Spleen (tissue), 11 donors: ENCODE data around the gene TRIM3. TPM values are rescaled to one million over a fixed set of nuclear protein-coding genes. Genes with fewer than 3 reads are reported as not detected.

Experiments used
- DNase-seq: peaks from one replicate; pipeline ENCODE4 v3.0.0-alpha.2; 2020
- H3K27ac ChIP-seq, 8 donors: fragments of 200-600 bp; sonication (generic) in 7 of 8; 1 replicate in 4 of 8; 2 replicates in 4 of 8; pipeline versions ENCODE4 v1.5.0 to v1.8.0; 2016 to 2021; ENCODE audit warnings: inconsistent platforms in 4 of 8, mild to moderate bottlenecking in 4 of 8, moderate library complexity in 1 of 8
- H3K27me3 ChIP-seq, 7 donors: fragments of 200-600 bp; sonication (generic) in 6 of 7; replicated peaks in 1 of 7; 1 replicate in 4 of 7; 2 replicates in 3 of 7; pipeline versions ENCODE4 v1.5.0 to v1.8.0; 2016 to 2021; ENCODE audit warnings: inconsistent platforms in 3 of 7, mild to moderate bottlenecking in 1 of 7
- H3K36me3 ChIP-seq, 6 donors: fragments of 200-600 bp; sonication (generic) in 5 of 6; 1 replicate in 4 of 6; 2 replicates in 2 of 6; pipeline versions ENCODE4 v1.5.0 to v1.8.0; 2016 to 2021; ENCODE audit warnings: inconsistent platforms in 2 of 6
- H3K4me1 ChIP-seq, 6 donors: fragments of 200-600 bp; sonication (generic) in 5 of 6; 1 replicate in 3 of 6; 2 replicates in 3 of 6; pipeline versions ENCODE4 v1.5.0 to v1.8.0; 2016 to 2021; ENCODE audit warnings: inconsistent platforms in 3 of 6
- H3K4me3 ChIP-seq, 8 donors: fragments of 200-600 bp; sonication (generic) in 7 of 8; 1 replicate in 4 of 8; 2 replicates in 4 of 8; pipeline versions ENCODE4 v1.5.0 to v1.8.0; 2016 to 2021; ENCODE audit warnings: inconsistent platforms in 4 of 8, mild to moderate bottlenecking in 4 of 8, moderate library complexity in 2 of 8
- H3K9me3 ChIP-seq, 8 donors: fragments of 200-600 bp; sonication (generic) in 7 of 8; 1 replicate in 4 of 8; 2 replicates in 4 of 8; pipeline versions ENCODE4 v1.5.0 to v1.8.0; 2016 to 2021; ENCODE audit warnings: inconsistent platforms in 4 of 8
- POLR2A ChIP-seq, 3 donors: fragments of 450-650 bp; IDR thresholded peaks; one replicate each; pipeline ENCODE4 v1.5.1; 2017; ENCODE audit warnings: antibody characterized with exemption in 3 of 3, mild to moderate bottlenecking in 1 of 3
- POLR2AphosphoS5 ChIP-seq, 3 donors: sonication (generic); formaldehyde crosslinking; IDR thresholded peaks; one replicate each; pipeline ENCODE4 v1.5.1; 2017; ENCODE audit warnings: antibody characterized with exemption in 3 of 3
- WGBS, 5 donors: extraction: QIAGEN DNeasy Blood & Tissue Kit in 3 of 5; methylation state at CpG; one replicate each; pipeline versions ENCODE4 v1.1.5 to v1.1.7; 2013 to 2018; 5-methylcytosine and 5-hydroxymethylcytosine counted together
- intact Hi-C: fragments of 100-400 bp; cut with DNase I; formaldehyde crosslinking; loops from one replicate; pipeline ENCODE4 v1.15.0; 2023; ENCODE audit warnings: low total_unique reads
- polyA plus RNA-seq, 3 donors: library from polyadenylated mRNA; stranded (reverse); fragments of 200-250 nt; gene quantifications; one replicate each; pipeline ENCODE4 v1.2.1, GENCODE V29; 2013
- total RNA-seq, 7 donors: library from RNA; depleted of rRNA in 3 of 7; stranded (reverse); fragments of >200 nt in 3 of 7; fragmentation: NEBNext Ultra II Directional in 4 of 7; extraction: Animal tissue kit (Norgen Biotek cat#: 25700) in 4 of 7; gene quantifications; one replicate each; pipeline versions ENCODE4 v1.1.0 to v1.2.1, GENCODE V29; 2016 to 2021
- TF ChIP-seq, protein P1 (sequence below), 11 experiments: fragments of 200-600 bp in 7 of 11; fragments of 450-650 bp in 4 of 11; sonication (generic) in 4 of 11; IDR thresholded peaks in 8 of 11; conservative IDR thresholded peaks in 3 of 11; 1 replicate in 7 of 11; 2 replicates in 4 of 11; pipeline versions ENCODE4 v1.4.0 to v1.8.0; 2016 to 2021; ENCODE audit warnings: antibody characterized with exemption in 11 of 11, inconsistent platforms in 4 of 11, mild to moderate bottlenecking in 1 of 11
- donor health status: healthy with polysubstance abuse.
- donor health status: DM: no; HTN: no; CAD: no; lungs with moderate emphysema.
- donor health status: DM: no; HTN: no; CAD: no.
- donor health status: Bipolar disorder and iron deficiency.
- donor health status: healthy.
- donor health status: DM: no; HTN: no; CAD: no.
- donor health status: DM: yes; HTN: yes; CAD: no.

TRIM3 gene
- total and polyA plus RNA-seq, 10 donors = 6.3 to 27.6 (median 13.7) TPM

DNA sequence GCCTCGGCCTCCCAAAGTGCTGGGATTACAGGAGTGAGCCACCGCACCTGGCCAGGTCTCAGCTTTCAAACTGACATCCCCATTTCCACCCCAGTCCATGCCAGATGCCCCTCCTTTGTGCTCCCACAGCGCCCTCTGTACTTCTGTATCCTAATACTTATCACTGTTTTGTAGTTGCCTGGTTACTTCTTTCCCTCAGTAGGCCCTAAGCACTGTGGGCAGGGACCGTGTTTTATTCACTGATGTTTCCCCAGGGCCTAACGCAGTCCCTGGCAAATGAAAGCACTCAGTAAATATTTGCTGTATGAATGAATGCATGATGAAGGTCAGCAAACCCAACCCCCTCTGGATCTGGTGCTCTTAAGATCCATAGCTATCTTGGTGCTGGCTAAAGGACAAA lies 2.2 kb upstream of the TRIM3 start:
- TF ChIP-seq, protein P1, sequence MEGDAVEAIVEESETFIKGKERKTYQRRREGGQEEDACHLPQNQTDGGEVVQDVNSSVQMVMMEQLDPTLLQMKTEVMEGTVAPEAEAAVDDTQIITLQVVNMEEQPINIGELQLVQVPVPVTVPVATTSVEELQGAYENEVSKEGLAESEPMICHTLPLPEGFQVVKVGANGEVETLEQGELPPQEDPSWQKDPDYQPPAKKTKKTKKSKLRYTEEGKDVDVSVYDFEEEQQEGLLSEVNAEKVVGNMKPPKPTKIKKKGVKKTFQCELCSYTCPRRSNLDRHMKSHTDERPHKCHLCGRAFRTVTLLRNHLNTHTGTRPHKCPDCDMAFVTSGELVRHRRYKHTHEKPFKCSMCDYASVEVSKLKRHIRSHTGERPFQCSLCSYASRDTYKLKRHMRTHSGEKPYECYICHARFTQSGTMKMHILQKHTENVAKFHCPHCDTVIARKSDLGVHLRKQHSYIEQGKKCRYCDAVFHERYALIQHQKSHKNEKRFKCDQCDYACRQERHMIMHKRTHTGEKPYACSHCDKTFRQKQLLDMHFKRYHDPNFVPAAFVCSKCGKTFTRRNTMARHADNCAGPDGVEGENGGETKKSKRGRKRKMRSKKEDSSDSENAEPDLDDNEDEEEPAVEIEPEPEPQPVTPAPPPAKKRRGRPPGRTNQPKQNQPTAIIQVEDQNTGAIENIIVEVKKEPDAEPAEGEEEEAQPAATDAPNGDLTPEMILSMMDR (IDR thresholded peaks at IDR 0.05 in 8 of 11, conservative IDR thresholded peaks at IDR 0.05 in 3 of 11) = no peak
- peak in 1 of 3 donors; percentile 12 for TF ChIP-seq POLR2AphosphoS5 (IDR thresholded peaks at IDR 0.05)
- TF ChIP-seq POLR2A (IDR thresholded peaks at IDR 0.05) = no peak
- H3K27ac ChIP-seq = peak overlapping the region in 1 of 8 donors; percentile 16
- H3K9me3 ChIP-seq = no peaks in the 10 kb centered on the region
- intact Hi-C loops = no loop called here
- no peak overlapping the region for H3K4me3 ChIP-seq
- 89 to 92% (median 91%) methylated on average over 5 of the region's 5 CpGs for WGBS, 5 donors
- H3K27me3 ChIP-seq = no peaks in the 10 kb centered on the region
- peaks cover 0 to 35% (median 25%) of the 10 kb centered on the region in 6 donors for H3K36me3 ChIP-seq
- H3K4me1 ChIP-seq = peaks cover 15 to 53% (median 41%) of the 10 kb centered on the region in 6 donors
- no peak for DNase-seq

GRCh38 chr11:6474806-6475500 lies 1.2 kb upstream of the TRIM3 start:
- no peaks in the 10 kb centered on the region for H3K9me3 ChIP-seq
- peak overlapping the region; percentile 1 to 93 (median 89) for H3K27ac ChIP-seq
- peak overlapping the region in 1 of 8 donors; percentile 90 for H3K4me3 ChIP-seq
- no peaks in the 10 kb centered on the region for H3K27me3 ChIP-seq
- intact Hi-C loops = no loop called here
- H3K4me1 ChIP-seq = peaks cover 8 to 45% (median 33%) of the 10 kb centered on the region in 6 donors
- no peak for DNase-seq
- TF ChIP-seq, protein P1 (IDR thresholded peaks at IDR 0.05 in 8 of 11, conservative IDR thresholded peaks at IDR 0.05 in 3 of 11) = no peak
- WGBS, 5 donors = 59 to 84% (median 77%) methylated on average over 3 of the region's 3 CpGs
- H3K36me3 ChIP-seq = peaks cover 0 to 35% (median 25%) of the 10 kb centered on the region in 6 donors

GRCh38 chr11:6474413-6474792 lies 662 bp upstream of the TRIM3 start:
- Histone ChIP-seq H3K36me3 (peaks cover 0 to 32% (median 25%) of the 10 kb centered on the region in 6 donors), H3K4me1 (peaks cover 9 to 45% (median 30%) of the 10 kb centered on the region in 6 donors), H3K9me3 (no peaks in the 10 kb centered on the region), H3K27me3 (no peaks in the 10 kb centered on the region), H3K4me3 (peak overlapping the region; percentile 4 to 90 (median 64)), H3K27ac (peak overlapping the region; percentile 69 to 93 (median 90))
- intact Hi-C loops = no loop called here
- TF ChIP-seq POLR2AphosphoS5 (IDR thresholded peaks at IDR 0.05) = no peak
- no peak for TF ChIP-seq POLR2A (IDR thresholded peaks at IDR 0.05)
- TF ChIP-seq, protein P1 (IDR thresholded peaks at IDR 0.05 in 8 of 11, conservative IDR thresholded peaks at IDR 0.05 in 3 of 11) = no peak
- 42 to 55% (median 45%) methylated on average over 7 of the region's 7 CpGs for WGBS, 5 donors
- DNase-seq = no peak

- intact Hi-C loops = no loop called here
- H3K27me3 ChIP-seq = no peaks in the 10 kb centered on the region
- no peak for DNase-seq
- peak overlapping the region; percentile 58 to 90 (median 65) for H3K4me3 ChIP-seq
- H3K9me3 ChIP-seq = no peaks in the 10 kb centered on the region
- H3K36me3 ChIP-seq = peaks cover 0 to 17% (median 15%) of the 10 kb centered on the region in 6 donors
- no peak for TF ChIP-seq POLR2A (IDR thresholded peaks at IDR 0.05)
- peak overlapping the region in 5 of 8 donors; percentile 88 to 93 (median 91) for H3K27ac ChIP-seq
- WGBS, 5 donors = 29 to 68% (median 63%) methylated on average over 1 of the region's 1 CpG; no CpG with 5 or more reads in 1 of the 5 donors
- H3K4me1 ChIP-seq = peaks cover 12 to 52% (median 33%) of the 10 kb centered on the region in 6 donors
Measured at GRCh38 chr11:6472934-6473333, 807 bp downstream of the TRIM3 start.
